GM18951 (cell line): Measurements from ENCODE around the gene KISS1.

Experiments used
- POLR2A ChIP-seq: IDR thresholded peaks from 4 replicates; pipeline ENCODE4 v1.6.1; 2011; ENCODE audit warnings: mild to moderate bottlenecking; ENCODE audit not compliant: insufficient read length, insufficient read depth; ENCODE audit errors: extremely low read depth
- in situ Hi-C: fragments of 300-500 bp; cut with MboI; formaldehyde crosslinking; loops from one replicate; pipeline ENCODE4 v1.12.0; 2022; ENCODE audit warnings: low sequenced_read_pairs, mixed read lengths, inconsistent platforms; ENCODE audit not compliant: unreplicated experiment

Gene KISS1

GRCh38 chr1:204197068-204197467 lies 777 bp upstream of the KISS1 start:
- in situ Hi-C loops: no loop called here
- no peak for TF ChIP-seq POLR2A

- in situ Hi-C loops: no loop called here
- TF ChIP-seq POLR2A: no peak
These were observed 1.5 kb downstream of the KISS1 start for GRCh38 chr1:204194771-204195170.

DNA sequence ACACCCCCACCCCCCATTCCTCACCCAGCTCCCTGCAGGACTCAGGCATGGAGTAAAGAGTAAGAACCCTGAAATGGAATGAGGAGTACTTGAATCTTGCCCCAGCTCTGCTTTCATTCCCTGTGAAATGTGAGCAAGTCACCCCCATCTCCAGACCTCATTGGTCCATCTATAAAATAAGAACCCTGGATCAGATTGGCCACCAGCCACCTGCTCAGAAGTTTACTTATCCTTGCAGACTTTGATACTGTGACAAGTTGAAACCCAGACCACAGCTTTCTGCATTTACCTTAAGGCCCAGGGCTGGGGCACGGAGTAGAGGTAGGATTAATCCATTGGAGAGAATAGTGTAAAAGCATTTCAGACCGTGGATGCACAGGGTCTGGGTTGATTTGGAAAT lies 2.2 kb downstream of the KISS1 start:
- in situ Hi-C loops: no loop called here
- no peak for TF ChIP-seq POLR2A

- TF ChIP-seq POLR2A: no peak
- in situ Hi-C loops: no loop called here
These were observed 3.5 kb downstream of the KISS1 start for GRCh38 chr1:204192589-204193352.

DNA sequence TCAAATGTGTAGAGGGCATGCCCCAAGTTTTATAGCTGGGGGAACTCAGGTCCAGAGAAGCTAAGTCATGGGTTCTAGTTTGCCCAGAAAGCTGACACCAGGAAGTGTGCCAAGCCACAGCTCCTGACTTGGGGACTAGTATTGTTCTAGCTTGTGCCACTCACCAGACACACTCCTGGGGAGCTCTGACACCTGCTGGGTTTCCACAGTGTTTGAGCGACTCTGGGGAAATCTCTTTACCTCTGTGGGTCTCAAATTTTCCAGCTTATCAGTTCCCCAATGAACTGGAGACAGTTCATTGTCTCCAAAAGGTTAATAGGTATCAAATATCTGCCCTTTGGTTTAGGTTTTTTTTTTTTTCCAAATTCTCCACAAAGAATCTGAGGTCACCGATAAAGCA lies 4.2 kb downstream of the KISS1 start:
- in situ Hi-C loops: no loop called here
- no peak for TF ChIP-seq POLR2A

- in situ Hi-C loops: no loop called here
- TF ChIP-seq POLR2A: no peak
These were observed 4.8 kb downstream of the KISS1 start for GRCh38 chr1:204191456-204191855.

DNA sequence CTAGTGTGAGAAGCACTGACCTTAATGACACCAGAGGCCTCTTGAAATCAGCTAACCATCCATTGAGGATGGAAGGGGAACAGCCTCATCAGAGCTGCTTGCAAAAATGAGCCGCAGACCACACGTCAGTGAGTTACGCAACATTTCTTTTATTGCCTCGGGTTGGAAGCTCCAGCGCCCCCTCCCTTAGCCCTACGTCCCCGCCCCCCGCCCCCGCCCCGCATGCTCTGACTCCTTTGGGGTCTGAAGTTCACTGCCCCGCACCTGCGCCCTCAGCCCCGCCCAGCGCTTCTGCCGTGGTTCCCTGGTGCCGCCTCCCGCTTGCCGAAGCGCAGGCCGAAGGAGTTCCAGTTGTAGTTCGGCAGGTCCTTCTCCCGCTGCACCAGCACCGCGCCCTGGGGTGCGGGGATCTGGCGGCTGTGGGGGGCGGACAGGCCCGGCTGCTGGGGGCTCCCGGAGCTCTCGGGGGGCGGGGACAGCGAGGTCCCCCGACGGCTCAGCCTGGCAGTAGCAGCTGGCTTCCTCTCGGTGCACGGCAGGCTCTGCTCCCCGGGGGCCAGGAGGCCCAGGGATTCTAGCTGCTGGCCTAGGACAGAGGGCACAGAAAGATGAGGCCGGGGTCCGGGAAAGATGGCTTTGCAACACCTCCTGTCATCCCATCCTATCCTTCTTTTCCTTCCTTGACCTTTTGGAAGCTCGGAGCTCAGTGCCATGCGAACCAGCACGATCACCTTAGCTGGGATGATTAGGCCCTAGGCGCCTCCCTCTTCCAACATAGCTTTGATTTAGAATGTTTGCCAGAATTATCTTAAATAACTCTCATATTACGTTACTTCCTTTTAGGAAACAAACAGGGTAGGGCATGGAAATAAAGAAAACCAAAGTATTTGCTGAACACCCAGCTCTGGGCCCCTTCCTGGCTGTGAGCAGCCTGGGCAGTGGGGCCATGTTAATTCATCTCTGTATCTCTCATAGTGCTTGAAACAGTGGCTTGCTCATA lies 5.8 kb downstream of the KISS1 start:
- in situ Hi-C loops: no loop called here
- no peak for TF ChIP-seq POLR2A

DNA sequence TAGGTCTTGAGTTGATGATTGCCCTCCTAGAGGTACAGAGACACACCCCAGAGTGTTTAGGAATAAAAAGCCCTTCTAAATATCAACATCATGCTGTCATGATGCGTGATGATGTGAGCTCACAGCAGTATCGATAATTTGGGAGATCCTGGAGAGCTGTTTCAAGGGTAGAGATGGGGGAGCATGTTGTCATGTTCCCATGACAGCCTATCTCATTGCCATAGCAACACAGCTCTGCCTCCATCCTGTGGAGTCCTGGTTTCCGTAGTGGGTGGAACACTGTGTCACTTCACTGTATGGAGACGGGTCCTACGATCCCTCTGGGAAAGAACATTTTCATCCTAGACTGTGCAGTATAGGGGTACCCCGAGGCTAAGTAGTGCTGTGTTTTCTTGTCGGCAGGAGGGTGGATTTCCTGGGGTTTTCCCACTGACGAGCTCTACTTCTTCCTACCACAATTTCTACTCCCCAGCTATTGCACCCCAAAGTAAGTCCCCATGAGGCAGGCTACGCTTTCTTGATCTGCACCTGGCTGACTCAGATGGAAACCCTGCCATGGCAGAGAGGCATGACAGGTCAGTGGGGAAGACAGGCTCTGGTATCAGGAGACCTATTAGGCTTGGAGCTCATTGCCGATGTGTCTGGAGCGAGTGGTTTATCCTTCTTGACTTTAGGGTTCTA lies 7.2 kb downstream of the KISS1 start:
- in situ Hi-C loops: no loop called here
- TF ChIP-seq POLR2A: no peak

DNA sequence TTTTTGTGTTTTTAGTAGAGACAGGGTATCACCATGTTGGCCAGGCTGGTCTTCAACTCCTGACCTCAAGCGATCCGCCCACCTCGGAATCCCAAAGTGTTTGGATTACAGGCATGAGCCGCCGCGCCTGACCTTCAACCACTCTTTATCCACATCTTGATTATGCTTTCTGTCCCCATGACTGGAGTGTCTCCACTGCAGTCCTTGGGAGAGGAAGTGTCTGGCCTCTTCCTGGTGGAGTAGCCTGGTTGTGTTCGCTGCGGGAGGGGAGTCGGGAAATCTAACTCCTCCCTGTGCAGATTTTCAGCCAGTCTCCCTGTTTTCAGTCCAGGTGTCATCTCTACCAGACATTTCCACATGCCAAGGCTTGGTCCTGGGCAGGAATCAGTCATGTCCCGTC lies 9.7 kb downstream of the KISS1 start:
- no peak for TF ChIP-seq POLR2A

GRCh38 chr1:204181116-204181515 lies 15.2 kb downstream of the KISS1 start:
- no peak for TF ChIP-seq POLR2A
- in situ Hi-C loops: no loop called here

More for the DNA sequence above, 9.7 kb downstream of the KISS1 start:
- in situ Hi-C loops: no loop called here

GRCh38 chr1:204180133-204180532 lies 16.2 kb downstream of the KISS1 start:
- in situ Hi-C loops: no loop called here
- TF ChIP-seq POLR2A: no peak

GRCh38 chr1:204178487-204179281 lies 17.6 kb downstream of the KISS1 start:
- no peak for TF ChIP-seq POLR2A
- in situ Hi-C loops: no loop called here

DNA sequence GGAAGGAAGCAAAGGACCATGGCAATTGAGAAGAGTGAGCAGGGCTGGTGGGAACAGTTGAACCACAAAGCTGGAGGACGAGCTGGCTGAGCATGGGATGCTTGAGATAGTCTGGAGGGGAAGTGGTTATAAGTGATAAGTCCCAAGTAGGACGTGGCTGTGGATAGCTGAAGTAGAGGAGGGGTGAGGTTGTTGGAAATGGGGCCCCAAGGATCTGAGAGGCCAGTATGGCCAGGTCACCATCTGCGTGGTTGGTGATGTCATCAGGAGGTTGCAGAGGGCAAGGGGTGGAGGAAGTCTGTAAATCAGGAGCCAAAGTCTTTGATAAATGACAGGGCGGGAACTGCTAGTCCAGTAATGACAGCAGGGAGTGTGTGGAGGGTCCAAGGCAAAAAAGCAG lies 19.2 kb downstream of the KISS1 start:
- in situ Hi-C loops: no loop called here
- no peak for TF ChIP-seq POLR2A

- no peak for TF ChIP-seq POLR2A
- in situ Hi-C loops: no loop called here
These were observed 20.2 kb downstream of the KISS1 start for GRCh38 chr1:204176049-204176448.
